IMR-90 (cell line): ENCODE data around the gene TOR2A.

Experiments used
- RAD21 ChIP-seq: IDR thresholded peaks from 2 replicates; pipeline ENCODE4 v1.6.1; 2012; ENCODE audit warnings: low read length, improper control_type of control experiment
- SMC3 ChIP-seq: fragments of 150-350 bp; IDR thresholded peaks from 2 replicates; pipeline ENCODE4 v1.6.1; 2016; ENCODE audit warnings: low read depth, mild to moderate bottlenecking, antibody characterized with exemption, low read length, moderate library complexity
- TF ChIP-seq, protein P1 (sequence below): conservative IDR thresholded peaks from 2 replicates; pipeline ENCODE4 v1.5.1; 2012; ENCODE audit warnings: mild to moderate bottlenecking, low read depth, low read length, improper control_type of control experiment

DNA sequence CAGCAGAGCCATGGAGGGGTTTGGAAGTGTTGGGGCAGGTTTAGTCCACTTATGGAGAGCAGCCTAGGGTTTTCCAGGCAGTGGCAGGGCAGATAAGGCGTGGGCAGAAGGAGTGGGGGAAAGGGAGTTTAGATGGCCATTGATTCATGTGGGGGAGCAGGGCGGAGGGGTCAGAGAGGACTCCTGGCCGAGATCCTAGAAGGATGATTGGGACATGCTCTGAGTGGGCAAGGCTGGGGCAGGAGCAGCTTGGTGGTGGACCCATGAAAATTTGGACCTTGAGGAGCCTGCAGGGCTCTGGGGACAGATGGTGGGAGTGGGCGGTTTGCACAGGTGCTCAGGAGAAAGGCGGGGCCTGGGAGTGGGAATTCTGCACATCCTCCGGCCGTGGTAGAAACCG lies 18.1 kb upstream of the TOR2A start:
- no peak for TF ChIP-seq SMC3
- TF ChIP-seq, protein P1, sequence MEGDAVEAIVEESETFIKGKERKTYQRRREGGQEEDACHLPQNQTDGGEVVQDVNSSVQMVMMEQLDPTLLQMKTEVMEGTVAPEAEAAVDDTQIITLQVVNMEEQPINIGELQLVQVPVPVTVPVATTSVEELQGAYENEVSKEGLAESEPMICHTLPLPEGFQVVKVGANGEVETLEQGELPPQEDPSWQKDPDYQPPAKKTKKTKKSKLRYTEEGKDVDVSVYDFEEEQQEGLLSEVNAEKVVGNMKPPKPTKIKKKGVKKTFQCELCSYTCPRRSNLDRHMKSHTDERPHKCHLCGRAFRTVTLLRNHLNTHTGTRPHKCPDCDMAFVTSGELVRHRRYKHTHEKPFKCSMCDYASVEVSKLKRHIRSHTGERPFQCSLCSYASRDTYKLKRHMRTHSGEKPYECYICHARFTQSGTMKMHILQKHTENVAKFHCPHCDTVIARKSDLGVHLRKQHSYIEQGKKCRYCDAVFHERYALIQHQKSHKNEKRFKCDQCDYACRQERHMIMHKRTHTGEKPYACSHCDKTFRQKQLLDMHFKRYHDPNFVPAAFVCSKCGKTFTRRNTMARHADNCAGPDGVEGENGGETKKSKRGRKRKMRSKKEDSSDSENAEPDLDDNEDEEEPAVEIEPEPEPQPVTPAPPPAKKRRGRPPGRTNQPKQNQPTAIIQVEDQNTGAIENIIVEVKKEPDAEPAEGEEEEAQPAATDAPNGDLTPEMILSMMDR: no peak
- no peak for TF ChIP-seq RAD21
